Measurements from ENCODE around the gene SPATA24.
"Not testable (repeated sequence)": the region's sequence is repeated elsewhere in the genome, so short reads cannot be mapped to it uniquely, and the experiment has no call there.

SPATA24 gene

DNA sequence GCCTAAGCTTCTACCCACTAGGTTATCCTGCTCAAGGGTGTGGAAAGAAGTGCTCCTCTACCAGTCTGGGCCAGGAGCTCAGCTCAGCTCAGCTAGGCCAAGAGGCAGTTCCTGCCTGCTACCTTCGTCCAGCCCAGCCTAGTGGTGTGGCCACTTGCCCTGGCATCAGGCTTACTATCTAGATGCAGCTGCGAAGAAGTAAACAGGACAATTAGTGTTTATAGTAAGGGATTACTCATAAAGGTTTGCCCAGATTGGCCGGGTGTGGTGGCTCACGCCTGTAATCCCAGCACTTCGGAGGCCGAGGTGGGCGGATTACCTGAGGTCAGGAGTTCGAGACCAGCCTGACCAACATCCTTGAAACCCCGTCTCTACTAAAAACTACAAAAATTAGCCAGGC is 12.8 kb upstream of the SPATA24 start:
- DNase-seq: no peak

DNA sequence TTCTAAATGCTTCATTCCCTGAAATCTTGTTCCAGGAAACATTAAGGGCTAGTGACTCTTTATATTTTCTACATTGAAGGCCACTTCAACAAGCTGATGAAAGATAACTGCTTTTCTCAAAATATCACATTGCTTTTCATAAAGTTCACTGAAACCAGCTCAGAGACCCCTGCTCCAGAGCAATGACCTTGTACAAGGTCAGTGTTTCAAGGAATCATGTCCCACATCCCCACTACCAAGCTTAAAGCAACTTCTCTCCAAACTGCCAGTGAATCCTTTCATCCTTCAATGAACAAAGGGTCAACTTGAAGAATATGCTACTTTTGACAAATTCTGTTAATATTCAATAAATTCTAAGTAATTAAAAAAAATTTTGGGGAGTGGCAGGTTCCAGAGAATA is 12.0 kb upstream of the SPATA24 start:
- no peak for DNase-seq

DNA sequence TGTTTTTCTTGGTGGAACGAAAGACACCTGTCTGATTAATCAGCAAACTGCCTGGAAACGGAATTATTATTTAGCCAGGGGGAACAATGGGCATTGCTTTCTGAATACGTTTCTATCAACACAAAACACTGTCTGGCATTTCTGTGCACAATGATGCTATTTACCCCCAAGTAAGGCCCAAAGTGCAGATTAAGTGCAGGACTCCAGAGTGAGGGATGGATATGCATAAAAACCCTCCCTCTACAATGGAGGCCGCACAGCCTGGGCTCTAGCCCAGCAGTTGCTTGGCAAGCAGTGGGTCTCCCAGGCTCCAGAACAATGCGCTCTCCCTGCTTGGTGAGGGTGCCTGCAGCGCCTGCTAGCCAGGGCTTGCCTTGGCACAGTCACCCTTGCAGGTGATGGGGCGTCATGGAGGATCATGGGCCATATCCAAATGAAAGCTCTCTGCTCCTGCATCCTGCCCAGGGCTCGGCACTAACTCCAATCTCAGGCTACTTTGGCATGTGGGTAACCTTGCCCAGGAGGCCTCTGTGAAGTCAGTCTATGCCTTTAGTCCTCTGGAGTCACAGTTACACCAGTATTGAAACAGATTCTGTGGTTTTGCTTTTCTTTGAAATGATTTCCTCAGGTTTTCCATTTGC is 11.5 kb upstream of the SPATA24 start:
- DNase-seq: no peak

DNA sequence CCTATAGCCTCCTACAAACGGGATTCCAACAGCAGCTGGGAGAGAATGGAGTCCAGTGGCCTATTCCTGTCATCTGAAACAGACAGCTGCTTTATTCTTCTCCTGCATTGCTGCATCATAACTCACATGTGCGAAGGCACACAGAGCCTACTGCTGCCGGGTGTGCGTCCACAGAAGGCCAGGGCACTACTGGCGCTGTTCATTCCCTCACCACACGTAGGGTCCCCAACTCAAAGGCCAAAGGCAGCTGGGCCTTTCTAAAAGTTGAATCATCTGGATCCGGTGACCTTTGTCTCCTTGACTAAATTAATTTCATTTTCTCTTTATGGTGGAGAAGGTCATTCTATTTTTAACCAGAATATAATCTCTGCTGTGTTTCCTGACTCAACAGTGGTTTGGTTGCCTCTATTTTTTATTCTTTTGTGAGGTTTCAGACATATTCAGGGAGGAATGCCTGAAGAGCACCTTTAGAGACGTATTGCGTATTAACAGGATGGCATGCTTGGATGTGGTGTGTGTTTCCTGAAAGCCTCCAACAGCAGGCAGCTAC is 10.8 kb upstream of the SPATA24 start:
- no peak for DNase-seq

DNA sequence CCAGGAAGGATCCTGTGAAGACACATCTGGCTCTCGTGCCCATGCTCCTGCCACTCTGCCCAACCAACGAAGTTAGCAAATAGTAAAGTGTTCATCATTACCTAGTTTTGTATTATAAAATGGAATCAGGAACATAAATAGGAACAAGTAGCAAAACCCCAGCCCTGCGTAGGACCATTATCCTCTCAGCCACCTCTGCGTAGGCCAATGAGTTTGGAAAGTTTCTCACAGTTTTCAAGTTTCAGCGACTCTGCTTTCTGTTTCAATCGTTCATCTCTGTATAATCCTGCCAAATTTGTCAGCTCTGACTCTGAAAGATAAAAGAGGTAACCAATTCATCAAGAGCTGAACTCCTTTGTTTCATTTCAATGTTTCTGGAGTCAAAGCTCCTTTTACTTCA is 10.1 kb upstream of the SPATA24 start:
- no peak for DNase-seq

DNA sequence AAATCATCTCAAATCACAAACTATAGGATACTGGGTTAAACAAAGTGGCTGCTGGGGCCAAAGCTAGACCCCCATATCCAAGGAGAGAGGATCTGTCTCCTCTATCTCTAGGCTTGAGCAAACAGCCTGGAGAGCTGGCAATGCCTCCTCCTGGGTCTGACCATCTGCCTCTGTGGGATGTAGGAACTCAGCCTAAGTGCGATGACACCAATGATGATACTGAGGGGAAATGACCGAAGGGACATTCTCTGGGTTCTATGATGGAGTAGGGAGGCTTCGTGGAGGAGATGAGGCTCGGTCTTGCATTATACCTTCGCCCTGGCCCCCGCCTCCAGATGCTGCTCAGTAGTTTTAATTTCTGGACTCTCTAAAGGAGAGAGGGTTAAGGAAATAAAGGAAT is 9.3 kb upstream of the SPATA24 start:
- DNase-seq: no peak

DNA sequence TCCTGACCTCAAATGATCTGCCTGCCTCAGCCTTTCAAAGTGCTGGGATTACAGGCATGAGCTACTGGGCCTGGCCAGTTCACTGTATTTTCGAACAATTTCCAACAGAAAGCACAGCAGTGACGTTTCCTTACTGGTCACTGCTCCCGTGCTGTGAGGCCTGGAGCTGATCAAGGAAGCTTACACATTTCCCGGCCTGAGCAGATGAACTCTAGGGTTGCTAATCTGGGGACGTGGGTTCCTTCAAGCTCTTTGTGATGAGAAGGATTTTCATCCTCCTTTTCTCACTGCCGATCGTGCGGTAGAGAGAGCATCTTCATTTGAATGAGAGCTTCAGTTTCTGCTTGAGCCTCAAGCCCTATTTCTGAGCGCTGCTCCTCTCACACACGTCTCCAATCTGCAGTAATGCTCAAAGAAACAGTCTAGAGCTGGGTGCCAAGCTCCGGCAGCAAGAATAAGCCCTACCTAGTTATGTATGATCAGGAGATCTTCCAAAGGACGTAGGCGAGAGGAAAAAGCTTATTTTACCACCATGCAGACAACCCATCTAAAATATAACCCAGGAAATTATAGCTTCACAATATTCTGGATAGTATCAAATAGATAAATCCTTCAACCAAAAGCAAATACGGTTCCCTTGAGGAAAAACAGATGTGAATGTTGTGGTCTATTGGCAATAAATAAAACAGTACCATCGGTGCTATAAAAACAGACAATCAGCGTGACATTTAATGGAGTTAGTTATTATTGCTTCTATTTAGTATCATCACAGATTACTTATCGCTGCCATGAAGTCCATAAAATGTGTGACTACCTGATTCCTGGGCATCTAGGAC is 7.3 kb upstream of the SPATA24 start:
- no peak for DNase-seq

DNA sequence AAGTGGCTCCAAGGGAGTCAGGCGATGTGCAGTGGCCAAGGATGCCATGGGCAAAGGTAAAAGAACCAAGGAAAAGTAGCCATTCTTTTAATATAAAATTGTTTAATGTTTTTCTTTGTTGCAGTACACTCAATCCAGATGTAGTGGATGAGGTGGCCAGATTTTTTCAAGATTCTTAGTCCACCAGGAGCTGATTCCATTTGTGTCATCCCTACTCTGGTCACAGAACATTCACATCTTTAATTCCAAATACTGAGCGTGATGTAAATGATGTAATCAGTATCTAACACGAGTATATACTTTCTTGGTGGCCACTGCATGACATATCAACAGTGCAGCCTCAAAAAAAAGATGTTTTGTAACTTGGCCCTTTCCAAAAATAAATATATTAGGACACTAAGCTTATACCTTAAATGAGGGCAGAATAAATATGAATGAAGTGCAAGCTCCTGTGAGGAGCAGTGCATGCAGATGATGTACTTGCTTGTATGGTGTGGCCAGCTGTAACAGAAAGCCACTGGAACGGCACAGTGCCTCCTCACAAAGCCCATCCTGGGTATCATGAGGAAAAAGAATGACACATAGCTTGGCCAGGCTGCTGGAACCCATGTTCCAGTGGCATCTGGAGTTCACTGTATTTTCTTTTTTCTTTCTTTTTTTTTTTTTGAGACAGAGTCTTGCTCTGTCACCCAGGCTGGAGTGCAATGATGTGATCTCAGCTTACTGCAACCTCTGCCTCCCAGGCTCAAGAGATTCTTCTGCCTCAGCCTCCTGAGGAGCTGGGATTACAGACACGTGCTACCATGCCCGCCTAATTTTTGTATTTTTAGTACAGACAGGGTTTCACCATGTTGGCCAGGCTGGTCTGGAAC is 6.5 kb upstream of the SPATA24 start:
- no peak for DNase-seq

DNA sequence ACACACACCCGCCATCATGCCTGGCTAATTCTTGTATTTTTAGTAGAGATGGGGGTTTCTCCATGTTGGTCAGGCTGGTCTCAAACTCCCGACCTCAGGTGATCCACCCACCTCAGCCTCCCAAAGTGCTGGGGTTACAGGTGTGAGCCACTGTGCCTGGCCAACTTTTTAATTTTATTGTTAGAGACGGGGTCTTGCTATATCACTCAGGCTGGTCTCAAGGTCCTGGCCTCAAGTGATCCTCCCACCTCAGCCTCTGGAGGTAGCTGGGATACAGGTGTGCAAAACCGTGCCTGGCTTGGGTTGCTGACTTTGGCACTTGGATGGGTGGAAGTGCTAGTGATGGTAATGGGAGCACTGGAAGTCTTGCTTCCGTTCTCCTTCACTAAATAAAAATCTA is 5.2 kb upstream of the SPATA24 start:
- not testable (repeated sequence) for DNase-seq

DNA sequence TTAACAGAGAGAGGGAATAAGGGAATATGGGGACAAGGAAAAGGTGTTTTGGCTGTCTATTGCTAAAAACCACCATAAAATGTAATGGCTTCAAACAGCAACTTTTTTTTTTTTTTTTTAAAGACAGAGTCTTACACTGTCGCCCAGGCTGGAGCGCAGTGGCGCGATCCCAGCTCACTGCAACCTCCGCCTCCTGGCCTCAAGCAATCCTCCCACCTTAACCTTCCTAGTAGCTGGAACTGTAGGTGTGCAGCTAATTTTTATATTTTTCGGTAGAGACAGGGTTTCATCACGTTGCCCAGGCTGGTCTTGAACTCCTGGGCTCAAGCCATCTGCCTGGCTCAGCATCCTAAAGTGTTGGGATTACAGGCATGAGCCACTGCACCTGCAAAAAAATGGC is 4.3 kb upstream of the SPATA24 start:
- no peak for DNase-seq

DNA sequence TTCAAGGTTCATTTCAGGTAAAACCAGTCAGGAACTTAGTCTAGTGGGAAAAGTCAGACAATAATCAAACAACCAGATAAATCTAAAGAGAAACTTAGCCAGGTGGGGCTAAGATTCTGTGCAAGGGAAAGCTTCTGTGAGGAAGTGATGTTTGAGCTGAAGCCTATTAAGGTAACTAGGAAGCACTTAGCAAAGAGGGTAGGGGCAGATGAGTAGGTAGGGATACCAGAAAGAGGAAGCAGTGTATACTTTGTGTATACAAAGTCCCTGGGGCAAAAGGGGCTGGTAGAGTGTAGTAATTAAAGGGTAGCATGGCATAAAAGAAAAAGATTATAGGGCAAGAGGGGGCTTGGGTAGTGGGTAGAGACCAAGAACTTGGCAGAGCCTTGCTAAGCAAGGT is 3.6 kb upstream of the SPATA24 start:
- DNase-seq: no peak

DNA sequence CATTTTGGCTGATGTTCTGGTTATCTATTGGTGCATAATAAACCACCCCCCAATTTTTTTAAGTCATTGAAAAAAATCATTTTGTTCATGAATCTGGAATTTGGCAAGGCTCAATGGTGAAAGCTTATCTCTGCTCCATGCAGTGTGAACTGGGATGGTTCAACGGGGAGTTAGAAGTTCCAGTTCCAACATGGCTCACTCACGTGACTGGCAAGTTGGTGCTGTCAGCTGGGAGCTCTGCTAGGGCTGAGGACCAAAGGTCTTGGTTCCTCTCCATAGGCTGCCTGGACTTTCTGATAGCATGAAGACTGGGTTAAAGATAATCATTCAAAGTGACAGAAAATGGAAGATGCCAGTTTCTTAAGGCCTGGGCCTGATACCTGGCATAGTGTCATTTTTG is 3.1 kb upstream of the SPATA24 start:
- no peak for DNase-seq

DNA sequence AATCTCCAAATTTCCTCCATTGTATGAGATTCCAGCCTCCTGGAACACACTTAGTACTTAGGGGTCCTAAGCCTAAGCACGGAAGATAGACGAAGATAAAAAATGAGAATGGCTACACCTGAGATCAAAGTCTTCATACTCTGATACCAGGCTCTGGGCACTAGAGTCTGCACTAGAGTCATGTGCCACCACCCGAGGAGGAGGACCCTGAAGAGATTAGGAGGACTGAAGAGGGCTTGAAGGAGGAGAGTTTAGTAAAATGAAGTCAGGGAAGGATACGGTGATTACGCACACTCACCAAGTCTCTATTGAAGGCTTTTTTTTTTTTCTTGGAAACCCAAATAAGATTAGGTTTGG is 573 bp upstream of the SPATA24 start:
- DNase-seq: no peak

DNA sequence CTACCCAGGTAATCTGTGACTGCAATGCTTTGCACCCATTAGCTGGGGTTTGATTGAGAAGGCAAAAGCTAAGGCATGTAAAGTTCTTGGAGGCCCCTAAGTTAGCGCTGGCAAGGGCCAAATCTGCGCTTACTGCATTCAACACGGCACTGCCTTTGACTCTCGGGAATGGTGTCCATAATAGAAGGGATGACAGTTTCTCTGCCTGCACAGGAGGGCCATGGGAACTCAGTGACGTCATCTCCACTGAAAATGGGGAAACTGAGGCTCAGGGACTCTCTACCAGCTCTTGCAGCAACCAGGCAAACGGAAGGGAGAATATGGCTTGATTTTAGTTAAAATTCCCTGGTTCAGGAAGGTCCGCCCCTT is 487 bp downstream of the SPATA24 start:
- no peak for DNase-seq

DNA sequence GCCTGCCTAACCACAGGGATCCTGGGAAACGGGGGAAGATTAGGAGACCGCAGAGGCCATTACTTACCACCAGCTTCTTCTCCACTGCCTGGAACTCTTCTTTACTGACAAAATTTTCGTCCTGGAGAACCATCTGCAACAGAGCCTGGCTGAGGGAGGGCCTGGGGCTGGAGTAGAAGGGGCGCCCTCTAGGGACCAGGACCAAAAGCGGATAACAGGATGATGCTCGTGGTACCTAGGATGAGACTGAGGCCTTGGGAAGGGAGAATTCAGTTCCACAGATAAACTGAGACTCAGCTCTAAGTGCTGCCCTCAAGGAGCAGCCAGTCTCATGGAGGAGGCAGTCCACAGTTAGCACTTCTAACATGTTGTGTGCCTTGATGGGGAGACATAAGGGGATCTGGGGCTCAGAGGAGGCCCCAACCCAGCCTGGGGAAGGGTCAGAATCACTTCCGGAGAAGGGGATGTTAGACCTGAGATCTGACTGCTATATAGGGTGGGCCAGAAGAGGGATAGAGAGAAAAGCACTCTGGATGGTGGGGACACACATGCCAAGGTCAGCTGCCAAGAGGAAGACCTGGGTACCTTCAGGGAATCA is 1.2 kb downstream of the SPATA24 start:
- no peak for DNase-seq

DNA sequence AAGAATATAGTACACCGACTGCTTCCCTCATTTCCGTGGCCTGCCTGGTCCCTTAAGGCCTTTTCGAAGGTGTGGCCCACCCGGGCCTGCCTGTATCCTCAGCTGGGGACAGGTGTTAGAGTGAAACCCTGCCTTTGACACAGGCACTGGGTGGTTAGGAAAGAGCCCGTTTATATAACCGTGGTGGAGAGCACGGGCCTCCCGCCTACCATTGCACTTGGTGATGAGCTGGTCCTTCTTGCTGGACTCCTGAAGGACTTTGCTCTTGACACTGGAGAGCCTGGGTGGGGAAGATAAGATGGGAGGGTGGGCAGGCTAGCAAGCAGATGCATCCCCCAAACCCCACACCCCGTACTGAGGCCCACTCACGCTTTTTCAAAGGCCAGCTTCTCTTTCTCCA is 2.3 kb downstream of the SPATA24 start:
- DNase-seq: no peak

DNA sequence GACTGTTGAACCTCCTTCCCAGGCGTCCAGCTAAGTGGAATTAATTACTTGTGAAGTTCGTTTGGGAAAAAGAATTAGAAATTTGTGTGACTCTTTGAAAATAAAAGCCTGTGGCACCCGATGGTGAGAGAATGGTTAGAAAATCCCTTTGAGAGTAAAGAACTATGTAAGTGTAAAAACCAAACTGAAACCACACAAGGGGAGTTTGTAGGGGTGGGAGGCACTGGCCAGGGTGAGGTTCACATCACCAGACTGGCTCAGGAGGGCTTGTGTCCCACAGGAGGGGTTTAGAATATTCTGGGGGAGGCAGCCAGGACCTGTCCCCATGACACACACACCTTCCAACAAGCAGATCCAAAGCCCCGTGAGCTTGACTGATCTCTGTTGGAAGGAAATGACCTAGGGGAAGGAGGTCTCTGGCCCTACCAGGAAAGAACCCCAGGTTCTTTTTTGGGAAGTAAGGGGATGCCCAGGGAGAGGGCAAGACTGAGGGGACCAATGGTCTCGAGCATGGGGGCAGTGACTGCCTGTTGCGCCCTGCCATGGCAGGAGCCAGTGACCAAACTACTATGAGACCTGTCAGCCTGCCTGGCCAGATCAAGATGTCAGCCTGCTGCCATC is 4.3 kb downstream of the SPATA24 start:
- DNase-seq: no peak

DNA sequence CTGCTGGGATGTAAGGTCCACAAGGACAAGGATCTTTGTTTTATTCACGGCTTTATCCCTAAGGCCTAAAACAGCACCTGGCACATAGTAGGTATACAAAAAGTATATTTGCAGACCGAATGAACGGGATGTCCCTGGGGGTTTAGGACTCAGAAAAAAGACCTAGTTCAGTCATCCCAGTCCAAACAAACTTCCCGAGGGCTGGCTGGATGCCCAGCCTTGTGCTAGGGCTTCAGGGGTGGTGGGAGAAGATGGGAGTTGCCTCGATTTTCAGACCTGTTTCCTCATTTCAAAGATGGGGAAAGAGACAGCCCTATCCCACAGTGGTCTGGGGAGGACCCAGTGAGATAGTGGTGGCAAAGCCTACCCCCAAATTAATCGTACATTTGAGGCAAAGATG is 6.0 kb downstream of the SPATA24 start:
- DNase-seq: no peak

DNA sequence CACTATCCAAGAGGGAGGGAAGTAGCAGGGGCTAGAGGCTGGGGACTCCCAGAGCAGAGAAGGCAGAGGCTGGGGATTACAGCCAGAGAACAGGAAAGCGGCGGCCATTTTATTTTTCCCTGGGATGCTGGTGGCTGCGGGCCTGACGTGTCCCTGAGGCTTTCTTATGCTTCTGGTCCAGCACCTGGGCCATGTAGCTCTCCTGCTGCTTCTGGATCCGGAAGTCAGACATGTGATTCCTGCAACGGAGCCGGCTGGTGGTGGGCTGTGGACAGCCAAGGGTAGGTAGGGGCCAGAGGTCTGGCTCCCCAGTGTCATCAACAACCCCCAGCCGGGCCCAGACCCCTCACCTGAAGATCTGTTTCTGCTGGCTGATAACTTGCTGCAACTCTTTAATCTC is 7.2 kb downstream of the SPATA24 start:
- DNase-seq: no peak

DNA sequence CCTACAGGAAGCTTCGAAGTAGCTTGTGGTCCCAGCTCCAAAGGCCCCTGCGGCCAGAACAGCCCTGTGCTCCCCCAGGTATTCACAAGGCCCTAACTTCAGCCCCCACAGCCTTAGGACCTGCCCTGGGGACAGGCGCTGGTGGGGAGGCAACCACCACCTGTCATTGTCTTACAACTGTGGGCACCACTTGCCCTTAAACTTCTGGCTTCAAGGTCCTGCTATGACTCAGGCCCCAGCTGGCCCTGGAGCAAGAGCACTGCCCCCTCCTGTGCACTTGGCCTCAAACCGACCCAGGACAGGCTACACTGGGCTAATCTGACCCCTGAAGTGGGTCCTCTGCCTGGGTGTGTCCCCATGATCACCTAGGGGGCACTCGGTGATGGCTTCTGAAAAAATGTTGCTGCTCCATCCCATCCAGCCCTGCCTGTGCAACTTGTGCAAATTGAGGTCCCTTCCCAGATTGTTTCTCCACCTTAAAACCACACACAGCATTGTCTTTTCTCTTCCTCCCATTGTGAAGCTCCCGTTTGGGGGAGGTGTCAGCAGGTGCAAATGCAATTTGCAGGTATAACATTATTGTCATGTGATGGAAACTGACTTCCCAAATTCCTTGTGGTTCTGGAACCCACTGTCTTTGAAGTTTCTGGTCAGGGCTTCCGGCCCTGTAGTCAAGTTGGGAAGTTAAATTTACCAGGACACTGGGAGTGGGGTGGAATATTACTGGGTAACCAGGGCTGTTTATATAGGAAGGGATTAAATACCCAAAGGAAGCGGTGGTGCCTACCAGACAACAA is 7.8 kb downstream of the SPATA24 start:
- DNase-seq: no peak

DNA sequence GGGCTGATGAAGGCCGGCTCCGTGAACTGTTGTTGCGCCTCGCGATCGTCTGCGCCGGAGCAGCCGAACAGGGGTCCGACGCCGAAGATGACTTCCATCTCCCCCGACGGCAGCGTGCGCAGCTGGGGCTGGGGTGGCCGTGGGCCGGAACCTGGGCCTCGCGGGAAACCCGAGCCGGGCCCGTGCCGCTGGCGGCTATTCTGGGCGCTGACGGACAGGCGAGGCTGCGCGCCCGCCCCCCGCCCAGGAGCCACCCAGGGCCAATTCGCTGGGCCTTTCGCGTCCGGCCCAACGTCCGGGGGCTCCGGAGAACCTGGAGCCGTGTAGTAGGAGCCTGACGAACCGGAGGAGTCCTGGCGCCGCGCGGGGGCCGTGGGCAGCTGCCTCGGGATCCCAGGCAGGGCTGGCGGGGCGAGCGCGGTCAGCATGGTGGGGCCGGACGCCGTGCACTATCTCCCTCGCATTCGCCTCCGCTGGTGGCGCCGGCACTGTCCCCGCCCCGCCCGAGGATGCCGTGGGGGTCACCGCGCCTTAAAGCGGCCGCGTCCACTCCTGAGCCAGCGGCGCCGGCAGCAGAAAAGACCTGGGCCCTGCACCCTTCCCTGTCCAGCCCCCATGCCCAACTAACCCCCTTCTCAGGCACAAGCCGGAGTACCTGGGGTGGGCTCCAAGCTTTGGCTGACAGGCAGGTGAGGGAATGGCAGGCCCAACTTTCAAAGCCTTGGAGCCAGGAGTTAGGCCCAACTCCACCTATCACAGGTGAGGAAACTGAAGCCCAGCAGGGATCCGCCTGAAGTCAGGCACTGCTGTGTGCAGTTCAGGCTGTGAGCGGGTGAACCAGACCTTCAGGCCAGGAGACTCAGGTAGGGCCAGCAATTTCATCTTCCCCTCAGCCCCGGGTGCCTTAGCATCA is 9.0 kb downstream of the SPATA24 start, which contains the start of gene PROB1:
Gene PROB1 (minus strand): TSS at position 451 of the 913 bp plus-strand sequence. CDS start 23 bp downstream, at position 428.
- DNase-seq: peak; percentile 57

All from retina (tissue), 1 donor.